GM12891 (cell line): ENCODE results near the gene COX6B2.

Source experiments
- PAX5 ChIP-seq: IDR thresholded peaks from 2 replicates; pipeline ENCODE4 v1.6.1; 2011; ENCODE audit warnings: low read length, moderate library complexity, mild to moderate bottlenecking; ENCODE audit not compliant: insufficient read depth, severe bottlenecking
- POLR2A ChIP-seq: IDR thresholded peaks from 2 replicates; pipeline ENCODE4 v1.6.1; 2011; ENCODE audit warnings: low read depth, low read length, control low read depth
- TAF1 ChIP-seq: IDR thresholded peaks from 2 replicates; pipeline ENCODE4 v1.6.1; 2011; ENCODE audit warnings: low read depth, low read length, control low read depth

- TF ChIP-seq POLR2A (no peak), PAX5 (no peak), TAF1 (no peak)
These were observed 43.1 kb downstream of the COX6B2 start for GRCh38 chr19:55311397-55311796.
